Prostate gland (tissue), 2 donors: ENCODE results near the gene SLAMF8. TPM values are rescaled to one million over a fixed set of nuclear protein-coding genes. Genes with fewer than 3 reads are reported as not detected.
A peak's percentile ranks its signal among the peaks of the same experiment; 100 is the strongest.

Experiments used
- DNase-seq: peaks from one replicate; pipeline ENCODE4 v3.0.0-alpha.2; 2019; ENCODE audit warnings: low spot score
- H3K27ac ChIP-seq, 2 donors: fragments of 200-600 bp; sonication (generic); 2 replicates each; pipeline ENCODE4 v1.5.1; 2017 to 2019
- H3K27me3 ChIP-seq: fragments of 200-600 bp; sonication (generic); replicated peaks from 2 replicates; pipeline ENCODE4 v1.5.1; 2019; ENCODE audit not compliant: insufficient read depth
- H3K36me3 ChIP-seq, 2 donors: fragments of 200-600 bp; sonication (generic); 1 replicate in 1 of 2; 2 replicates in 1 of 2; pipeline versions ENCODE4 v1.5.1 to v1.8.1; 2017 to 2019
- H3K4me1 ChIP-seq: fragments of 200-600 bp; sonication (generic); replicated peaks from 2 replicates; pipeline ENCODE4 v1.5.1; 2019
- H3K4me3 ChIP-seq, 2 donors: fragments of 200-600 bp; sonication (generic); 2 replicates each; pipeline ENCODE4 v1.5.1; 2017 to 2019
- H3K9me3 ChIP-seq: fragments of 200-600 bp; sonication (generic); 2 replicates; pipeline ENCODE4 v1.5.1; 2017
- POLR2A ChIP-seq: fragments of 450-650 bp; IDR thresholded peaks from one replicate; pipeline ENCODE4 v1.6.1; 2016; ENCODE audit warnings: antibody characterized with exemption, mild to moderate bottlenecking
- POLR2AphosphoS5 ChIP-seq: sonication (generic); formaldehyde crosslinking; IDR thresholded peaks from one replicate; pipeline ENCODE4 v1.6.1; 2017; ENCODE audit warnings: antibody characterized with exemption
- WGBS: methylation state at CpG from one replicate; pipeline ENCODE4 v1.1.5; 2018; 5-methylcytosine and 5-hydroxymethylcytosine counted together
- intact Hi-C: fragments of 100-400 bp; cut with DNase I; formaldehyde crosslinking; loops from one replicate; pipeline ENCODE4 v1.14.2; 2022
- total RNA-seq, 2 donors: library from RNA; depleted of rRNA; stranded (reverse); fragments of >200 nt; gene quantifications; one replicate each; pipeline ENCODE4 v1.1.0, GENCODE V29; 2016
- TF ChIP-seq, protein P1 (sequence below), 4 experiments: fragments of 200-600 bp in 2 of 4; fragments of 450-650 bp in 2 of 4; sonication (generic) in 2 of 4; IDR thresholded peaks; 1 replicate in 3 of 4; 2 replicates in 1 of 4; pipeline ENCODE4 v1.5.1; 2016 to 2019; ENCODE audit warnings: antibody characterized with exemption in 4 of 4, mild to moderate bottlenecking in 2 of 4, moderate library complexity in 2 of 4

The SLAMF8 gene
- total RNA-seq, 2 donors from 2014 or later = 1.1 to 1.2 TPM

DNA sequence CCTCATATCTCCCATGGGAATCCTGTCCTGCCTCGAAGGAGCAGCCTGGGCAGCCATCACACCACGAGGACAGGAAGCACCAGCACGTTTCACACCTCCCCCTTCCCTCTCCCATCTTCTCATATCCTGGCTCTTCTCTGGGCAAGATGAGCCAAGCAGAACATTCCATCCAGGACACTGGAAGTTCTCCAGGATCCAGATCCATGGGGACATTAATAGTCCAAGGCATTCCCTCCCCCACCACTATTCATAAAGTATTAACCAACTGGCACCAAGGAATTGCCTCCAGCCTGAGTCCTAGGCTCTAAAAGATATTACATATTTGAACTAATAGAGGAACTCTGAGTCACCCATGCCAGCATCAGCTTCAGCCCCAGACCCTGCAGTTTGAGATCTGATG is 8.7 kb downstream of the SLAMF8 start:
- Histone ChIP-seq H3K9me3 (no peaks in the 10 kb centered on the region), H3K4me3 (no peak overlapping the region), H3K36me3 (no peaks in the 10 kb centered on the region), H3K4me1 (no peaks in the 10 kb centered on the region), H3K27me3 (no peaks in the 10 kb centered on the region), H3K27ac (no peak overlapping the region)
- no peak for DNase-seq
- WGBS = 62% methylated on average over 3 of the region's 3 CpGs
- intact Hi-C loops = no loop called here
- TF ChIP-seq POLR2AphosphoS5 = no peak
- TF ChIP-seq, protein P1, sequence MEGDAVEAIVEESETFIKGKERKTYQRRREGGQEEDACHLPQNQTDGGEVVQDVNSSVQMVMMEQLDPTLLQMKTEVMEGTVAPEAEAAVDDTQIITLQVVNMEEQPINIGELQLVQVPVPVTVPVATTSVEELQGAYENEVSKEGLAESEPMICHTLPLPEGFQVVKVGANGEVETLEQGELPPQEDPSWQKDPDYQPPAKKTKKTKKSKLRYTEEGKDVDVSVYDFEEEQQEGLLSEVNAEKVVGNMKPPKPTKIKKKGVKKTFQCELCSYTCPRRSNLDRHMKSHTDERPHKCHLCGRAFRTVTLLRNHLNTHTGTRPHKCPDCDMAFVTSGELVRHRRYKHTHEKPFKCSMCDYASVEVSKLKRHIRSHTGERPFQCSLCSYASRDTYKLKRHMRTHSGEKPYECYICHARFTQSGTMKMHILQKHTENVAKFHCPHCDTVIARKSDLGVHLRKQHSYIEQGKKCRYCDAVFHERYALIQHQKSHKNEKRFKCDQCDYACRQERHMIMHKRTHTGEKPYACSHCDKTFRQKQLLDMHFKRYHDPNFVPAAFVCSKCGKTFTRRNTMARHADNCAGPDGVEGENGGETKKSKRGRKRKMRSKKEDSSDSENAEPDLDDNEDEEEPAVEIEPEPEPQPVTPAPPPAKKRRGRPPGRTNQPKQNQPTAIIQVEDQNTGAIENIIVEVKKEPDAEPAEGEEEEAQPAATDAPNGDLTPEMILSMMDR (IDR thresholded peaks at IDR 0.05) = no peak
- TF ChIP-seq POLR2A = no peak

DNA sequence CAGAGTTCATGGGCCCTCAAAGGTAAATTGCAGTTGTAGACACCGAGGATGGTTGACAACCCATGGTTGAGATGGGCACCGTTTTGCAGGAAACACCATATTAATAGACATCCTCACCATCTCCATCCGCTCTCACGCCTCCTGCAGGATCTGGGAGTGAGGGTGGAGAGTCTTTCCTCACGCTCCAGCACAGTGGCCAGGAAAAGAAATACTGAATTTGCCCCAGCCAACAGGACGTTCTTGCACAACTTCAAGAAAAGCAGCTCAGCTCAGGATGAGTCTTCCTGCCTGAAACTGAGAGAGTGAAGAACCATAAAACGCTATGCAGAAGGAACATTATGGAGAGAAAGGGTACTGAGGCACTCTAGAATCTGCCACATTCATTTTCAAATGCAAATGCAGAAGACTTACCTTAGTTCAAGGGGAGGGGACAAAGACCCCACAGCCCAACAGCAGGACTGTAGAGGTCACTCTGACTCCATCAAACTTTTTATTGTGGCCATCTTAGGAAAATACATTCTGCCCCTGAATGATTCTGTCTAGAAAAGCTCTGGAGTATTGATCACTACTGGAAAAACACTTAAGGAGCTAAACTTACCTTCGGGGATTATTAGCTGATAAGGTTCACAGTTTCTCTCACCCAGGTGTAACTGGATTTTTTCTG is 9.3 kb downstream of the SLAMF8 start:
- H3K27ac ChIP-seq = no peak overlapping the region

DNA sequence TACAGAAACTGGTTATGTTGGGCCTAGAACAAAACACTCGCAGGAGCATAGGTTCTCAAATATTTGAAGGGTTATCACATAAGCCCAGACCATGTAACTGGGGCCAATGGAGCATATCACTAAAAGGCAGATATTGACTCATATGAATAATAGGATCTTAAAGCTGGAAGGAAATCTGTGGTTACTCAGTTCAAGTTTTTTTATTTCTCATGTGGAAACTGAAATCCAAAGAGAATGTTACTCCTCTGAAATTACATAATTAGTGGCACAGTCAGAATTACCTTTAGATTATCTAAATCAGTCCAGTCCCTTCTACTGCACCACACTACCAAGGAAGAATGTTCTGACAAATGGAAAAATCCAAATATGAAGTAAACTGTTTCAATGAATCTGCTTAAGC is 12.0 kb downstream of the SLAMF8 start:
- WGBS = 100% methylated on average over 1 of the region's 1 CpG
- Histone ChIP-seq H3K4me3 (no peak overlapping the region), H3K9me3 (no peaks in the 10 kb centered on the region), H3K27me3 (no peaks in the 10 kb centered on the region), H3K4me1 (no peaks in the 10 kb centered on the region), H3K36me3 (no peaks in the 10 kb centered on the region), H3K27ac (no peak overlapping the region)
- intact Hi-C loops = no loop called here
- TF ChIP-seq POLR2A (no peak), POLR2AphosphoS5 (no peak)
- TF ChIP-seq, protein P1 (IDR thresholded peaks at IDR 0.05) = no peak
- no peak for DNase-seq

More for the DNA sequence above, 9.3 kb downstream of the SLAMF8 start:
- TF ChIP-seq POLR2AphosphoS5 = no peak
- TF ChIP-seq, protein P1 (IDR thresholded peaks at IDR 0.05) = peak in 2 of 4 experiments; percentile 6 to 7
- H3K27me3 ChIP-seq = no peaks in the 10 kb centered on the region
- no peaks in the 10 kb centered on the region for H3K9me3 ChIP-seq
- H3K4me1 ChIP-seq = no peaks in the 10 kb centered on the region
- no peak for DNase-seq
- no peak overlapping the region for H3K4me3 ChIP-seq
- WGBS = 83% methylated on average over 8 of the region's 8 CpGs
- no peaks in the 10 kb centered on the region for H3K36me3 ChIP-seq
- intact Hi-C loops = no loop called here

DNA sequence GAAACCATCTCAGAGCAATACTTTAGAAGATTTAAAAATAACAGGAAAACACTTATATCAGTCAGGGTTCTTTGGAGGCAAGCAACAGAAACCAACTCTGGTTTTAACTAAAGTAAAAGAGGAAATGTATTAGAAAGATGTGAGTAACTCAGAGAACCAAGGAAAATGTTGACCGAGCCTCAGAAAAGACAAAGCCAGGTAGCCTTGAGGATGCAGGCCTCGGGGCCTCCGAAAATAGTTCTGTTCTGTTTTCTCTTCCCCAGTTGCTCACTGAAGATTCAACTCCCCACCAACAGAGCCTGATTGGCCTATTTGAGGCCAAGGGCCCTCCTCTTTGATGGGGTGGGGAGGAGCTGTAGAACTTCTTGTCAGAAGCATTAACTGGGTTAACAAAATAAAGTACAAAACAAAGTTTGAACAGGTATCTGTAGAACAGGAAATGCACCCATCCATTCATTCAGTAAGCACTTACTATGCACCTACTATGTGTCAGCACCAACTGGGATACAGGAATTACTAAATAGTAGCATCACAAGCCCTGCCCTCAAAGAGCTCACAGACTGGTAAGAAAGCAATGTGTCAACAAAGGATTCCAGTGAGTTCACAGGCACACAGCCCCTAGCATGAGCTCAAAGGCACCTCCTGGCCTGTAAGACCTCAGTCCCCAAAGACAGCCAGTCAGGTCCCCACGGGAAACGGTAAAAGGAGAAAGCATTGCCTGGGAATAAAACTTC is 12.6 kb downstream of the SLAMF8 start:
- Histone ChIP-seq H3K36me3 (no peaks in the 10 kb centered on the region), H3K27me3 (no peaks in the 10 kb centered on the region), H3K4me3 (no peak overlapping the region), H3K27ac (no peak overlapping the region), H3K4me1 (no peaks in the 10 kb centered on the region), H3K9me3 (no peaks in the 10 kb centered on the region)
- DNase-seq = no peak
- WGBS = 90% methylated on average over 5 of the region's 5 CpGs
- intact Hi-C loops = no loop called here
- TF ChIP-seq, protein P1 (IDR thresholded peaks at IDR 0.05) = no peak
- no peak for TF ChIP-seq POLR2A
- TF ChIP-seq POLR2AphosphoS5 = no peak

DNA sequence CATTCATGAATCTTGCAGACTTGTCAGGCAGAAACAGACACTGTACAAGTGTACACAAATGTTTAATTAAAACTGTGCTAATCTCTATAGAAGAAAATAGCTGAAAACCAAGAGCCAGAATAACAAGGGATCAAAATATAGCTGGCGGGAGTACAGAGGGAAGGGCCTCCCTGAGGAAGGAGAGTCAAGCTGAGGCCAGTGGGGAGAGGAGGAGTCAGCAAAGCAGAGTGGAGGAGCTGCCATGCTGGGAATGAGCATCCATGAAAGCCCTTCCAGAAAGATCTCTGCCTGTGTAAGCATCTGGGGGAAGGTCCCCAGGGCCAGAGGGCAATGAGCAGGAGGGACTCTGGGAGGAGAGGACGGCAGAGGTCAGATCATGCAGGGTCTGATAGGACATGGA is 15.1 kb downstream of the SLAMF8 start:
- Histone ChIP-seq H3K4me3 (no peak overlapping the region), H3K4me1 (no peaks in the 10 kb centered on the region), H3K9me3 (no peaks in the 10 kb centered on the region), H3K27ac (no peak overlapping the region), H3K27me3 (no peaks in the 10 kb centered on the region), H3K36me3 (no peaks in the 10 kb centered on the region)
- TF ChIP-seq POLR2A = no peak
- TF ChIP-seq POLR2AphosphoS5 = no peak
- TF ChIP-seq, protein P1 (IDR thresholded peaks at IDR 0.05) = no peak
- DNase-seq = no peak
- WGBS = 89% methylated on average over 2 of the region's 2 CpGs
- intact Hi-C loops = no loop called here
